ENCODE measurements around the gene FSTL4.

FSTL4 gene

DNA sequence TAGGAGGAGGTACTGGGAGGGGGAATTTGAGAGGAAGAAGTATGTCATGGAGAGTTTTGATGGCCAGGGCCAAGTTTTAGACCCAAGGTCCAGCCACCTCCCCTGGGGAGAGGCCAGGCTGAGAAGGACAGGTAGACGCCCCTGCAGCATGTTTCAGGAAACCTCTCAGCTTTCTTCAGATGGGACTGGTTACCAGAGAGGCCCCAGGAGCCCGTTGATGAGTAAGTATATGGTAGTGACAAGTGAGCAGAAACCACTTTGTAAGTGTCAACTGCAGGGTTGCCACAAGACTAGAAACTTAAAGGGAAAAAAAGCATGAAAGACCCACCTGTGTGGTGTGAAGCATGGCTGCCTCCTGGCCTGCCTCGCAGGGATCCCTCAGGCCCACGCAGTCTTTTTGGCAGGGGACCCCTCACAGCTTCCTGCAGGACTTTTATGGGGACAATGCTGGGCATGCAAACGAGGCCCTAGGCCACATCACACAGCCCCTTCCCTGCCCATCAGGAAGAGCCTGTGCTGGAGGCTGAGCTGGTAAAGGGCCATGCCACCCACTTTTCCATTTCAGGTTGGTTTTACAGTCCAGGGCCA is 255.9 kb downstream of the FSTL4 start:
- in situ Hi-C loops (cut with MboI; ENCODE audit: low sequenced_read_pairs) = no loop called here

DNA sequence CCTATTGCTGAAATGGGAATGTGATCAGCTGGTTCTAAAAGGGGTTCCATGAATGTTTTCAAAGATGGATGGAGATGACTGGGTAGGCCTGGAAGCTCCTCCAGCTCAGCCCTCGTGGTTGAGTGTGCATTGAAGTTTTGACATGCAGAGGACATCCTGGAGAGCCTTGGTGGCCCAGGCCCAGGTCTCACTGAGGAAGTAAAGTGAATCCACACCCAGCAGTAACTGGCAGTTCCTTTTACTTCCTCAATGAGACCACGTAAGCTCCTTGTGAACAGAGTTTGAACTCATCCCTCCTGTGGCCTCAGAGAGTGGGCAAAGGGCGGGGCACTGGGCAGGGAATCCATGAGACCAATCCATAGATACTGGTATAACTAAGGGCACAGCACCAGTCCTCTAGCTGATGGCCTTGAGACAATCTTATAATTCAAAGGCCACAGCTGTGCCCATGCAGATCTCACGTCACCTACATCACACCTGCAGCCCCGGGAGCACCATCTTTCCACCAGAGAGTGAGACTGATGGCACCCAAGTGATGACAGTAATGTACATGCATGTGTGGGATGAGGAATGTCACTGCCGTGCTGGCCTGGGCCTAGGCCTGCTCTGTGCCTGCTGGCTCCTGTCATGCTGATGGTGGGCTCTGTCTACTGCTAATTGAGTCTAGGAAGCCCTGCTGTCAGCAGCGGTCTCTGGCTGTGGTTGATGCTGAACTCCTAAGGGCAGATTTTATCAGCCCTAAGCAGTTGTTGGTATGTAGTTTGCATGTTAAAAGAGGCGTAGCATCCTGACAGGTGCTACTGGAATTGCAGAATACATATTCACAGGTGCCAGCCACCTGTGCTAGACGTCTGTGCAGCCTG is 257.8 kb downstream of the FSTL4 start:
- in situ Hi-C loops (cut with MboI; ENCODE audit: low sequenced_read_pairs) = no loop called here

DNA sequence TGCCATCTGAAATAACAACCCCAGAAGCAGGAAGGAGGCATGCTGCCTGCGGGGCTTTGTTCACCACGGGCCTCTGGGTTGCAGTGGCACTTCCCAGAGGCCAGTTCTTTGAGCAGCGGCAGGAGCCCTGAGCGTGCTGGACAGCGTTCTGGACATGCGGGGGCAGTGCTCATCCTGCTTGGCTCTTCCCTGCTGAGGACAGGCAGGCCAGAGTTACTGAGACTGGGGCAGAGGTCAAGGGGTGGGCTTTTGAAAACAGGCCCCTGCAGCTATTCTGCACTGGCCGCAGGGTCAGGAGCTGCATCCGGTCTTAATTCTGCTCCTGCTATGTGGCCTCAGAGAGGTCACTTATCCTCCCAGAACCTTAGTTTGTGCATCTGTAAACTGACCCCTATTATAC is 258.6 kb downstream of the FSTL4 start:
- in situ Hi-C loops (cut with MboI; ENCODE audit: low sequenced_read_pairs) = no loop called here

DNA sequence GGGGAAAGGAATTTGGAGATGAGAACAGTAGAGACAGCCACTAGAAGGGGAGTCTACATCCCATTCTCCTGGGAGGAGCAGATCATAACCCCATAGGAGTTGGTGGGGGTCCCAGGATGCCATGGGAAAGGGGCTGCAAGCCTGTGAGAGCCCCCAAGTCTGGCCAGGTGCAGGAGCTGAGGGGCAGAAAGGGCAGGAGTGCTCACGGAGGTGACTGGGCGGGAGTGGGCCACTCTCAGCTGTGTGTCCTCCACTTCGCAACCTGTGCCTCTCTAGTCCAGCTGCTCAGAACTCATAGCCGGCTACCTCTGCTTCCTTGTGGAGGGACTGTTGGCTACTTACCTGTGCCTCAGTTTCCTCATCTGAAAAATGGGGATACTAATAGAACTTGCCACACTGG is 263.9 kb downstream of the FSTL4 start:
- in situ Hi-C loops (cut with MboI; ENCODE audit: low sequenced_read_pairs) = no loop called here

DNA sequence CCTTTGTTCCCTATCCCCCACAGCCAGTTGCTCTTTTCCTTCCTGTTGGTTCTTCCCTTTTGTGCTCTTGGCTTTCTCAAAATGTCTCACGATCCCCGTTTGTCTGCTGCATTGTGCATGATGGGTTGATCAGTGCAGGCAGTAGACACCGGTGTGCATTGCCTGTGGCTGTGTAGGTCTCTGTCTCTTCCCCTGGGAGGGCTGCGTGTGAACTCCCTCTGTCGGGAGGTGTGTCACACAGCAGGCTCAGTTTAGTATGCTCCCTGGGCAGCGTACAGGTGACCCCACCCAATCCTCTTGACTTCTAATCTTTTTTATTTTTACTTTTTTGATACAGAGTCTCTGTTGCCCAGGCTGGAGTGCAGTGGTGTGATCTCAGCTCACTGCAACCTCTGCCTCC is 265.3 kb downstream of the FSTL4 start:
- in situ Hi-C loops (cut with MboI; ENCODE audit: low sequenced_read_pairs) = no loop called here

DNA sequence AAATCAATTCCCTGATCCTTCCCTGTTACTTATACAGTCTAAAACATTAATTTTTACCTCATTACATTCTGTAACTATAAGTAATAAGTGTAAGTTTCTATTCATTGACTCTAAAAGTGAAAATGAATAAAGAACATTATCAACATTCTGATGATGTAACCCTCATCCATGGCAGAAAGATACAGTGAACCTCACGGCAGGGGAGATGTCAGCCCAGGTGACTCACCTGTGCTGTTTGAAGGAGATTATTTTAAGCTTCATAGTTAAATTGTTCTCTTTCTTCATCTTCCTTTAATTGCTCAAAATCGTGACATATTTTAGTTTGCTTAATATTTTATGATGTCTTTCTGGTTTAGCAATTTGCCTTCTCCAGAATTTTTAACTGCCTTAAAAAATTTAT is 268.1 kb downstream of the FSTL4 start:
- in situ Hi-C loops (cut with MboI; ENCODE audit: low sequenced_read_pairs) = no loop called here

DNA sequence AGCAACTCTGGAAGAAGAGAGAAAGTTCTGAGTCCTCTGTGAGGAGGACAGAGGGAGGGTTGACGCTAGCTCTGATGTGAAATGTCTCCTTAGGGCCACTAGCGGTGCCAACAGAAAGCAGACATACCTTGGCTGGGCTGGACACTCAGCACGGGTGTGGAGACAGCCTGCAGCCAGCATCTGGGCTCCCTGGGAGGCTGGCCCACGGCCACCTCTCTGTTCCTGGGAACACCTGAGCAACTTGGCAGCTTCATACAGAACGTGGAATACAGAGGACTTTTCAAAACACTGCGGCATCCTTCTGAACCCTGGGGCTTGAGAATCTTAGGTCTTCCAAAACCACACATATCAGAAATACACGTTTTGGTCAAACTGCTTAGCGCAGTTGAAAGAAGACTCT is 269.1 kb downstream of the FSTL4 start:
- in situ Hi-C loops (cut with MboI; ENCODE audit: low sequenced_read_pairs) = no loop called here

DNA sequence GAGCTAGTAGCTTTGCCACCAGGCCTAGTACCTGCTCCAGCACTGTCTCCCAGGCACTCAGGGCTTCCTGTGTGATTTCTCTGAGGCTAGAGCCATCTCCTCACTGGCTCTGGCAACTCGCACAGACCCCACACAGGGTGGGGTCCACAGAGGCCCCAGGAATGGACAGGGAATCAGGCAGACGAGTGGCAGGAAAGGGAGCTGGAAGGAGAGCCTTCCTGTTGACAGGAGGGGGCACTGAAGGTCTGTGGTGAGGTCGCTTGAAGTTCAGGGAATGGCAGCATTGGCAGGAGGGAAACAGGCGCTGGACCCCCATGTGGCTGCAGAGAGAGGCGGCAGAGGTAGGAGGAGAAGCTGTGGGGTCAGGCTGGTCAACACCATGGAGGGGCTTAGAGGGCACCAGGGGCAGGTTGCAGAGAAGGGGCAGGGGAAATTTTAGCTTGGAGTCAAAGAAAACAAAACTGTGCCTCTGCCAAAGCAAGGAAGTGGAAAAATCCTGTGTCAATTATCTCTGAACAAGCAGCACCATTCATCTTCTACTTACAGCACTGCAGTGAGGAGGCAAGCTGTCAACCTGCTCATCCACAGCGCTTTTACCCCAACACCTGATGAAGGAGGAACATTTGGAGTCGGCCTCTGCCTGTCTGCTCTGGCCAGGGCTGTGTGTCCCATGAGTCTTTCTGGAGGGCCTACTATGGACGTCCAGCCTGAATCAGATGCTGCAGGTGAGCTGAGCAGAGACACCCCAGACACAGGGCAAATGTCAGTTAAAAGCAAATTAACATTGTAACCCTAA is 270.2 kb downstream of the FSTL4 start:
- in situ Hi-C loops (cut with MboI; ENCODE audit: low sequenced_read_pairs) = no loop called here

DNA sequence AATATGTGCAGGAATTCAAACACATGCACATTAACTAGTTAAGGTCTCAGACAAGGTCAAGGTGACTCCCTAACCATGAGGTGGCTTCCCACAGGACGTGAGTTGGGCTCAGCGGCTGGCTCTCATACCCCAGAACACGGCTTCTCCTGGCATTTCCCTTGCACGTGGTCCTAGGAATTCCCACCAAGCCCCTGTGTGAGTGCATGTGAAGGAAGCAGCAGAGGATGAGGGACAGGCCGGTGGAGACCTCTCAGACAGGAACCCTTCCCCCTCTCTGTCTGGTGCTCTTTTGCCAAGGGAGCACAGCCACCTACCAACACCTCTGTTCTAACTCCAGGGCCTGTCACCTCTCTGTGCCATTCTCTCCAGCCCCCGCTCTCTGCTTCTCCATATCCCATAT is 271.0 kb downstream of the FSTL4 start:
- in situ Hi-C loops (cut with MboI; ENCODE audit: low sequenced_read_pairs) = no loop called here

DNA sequence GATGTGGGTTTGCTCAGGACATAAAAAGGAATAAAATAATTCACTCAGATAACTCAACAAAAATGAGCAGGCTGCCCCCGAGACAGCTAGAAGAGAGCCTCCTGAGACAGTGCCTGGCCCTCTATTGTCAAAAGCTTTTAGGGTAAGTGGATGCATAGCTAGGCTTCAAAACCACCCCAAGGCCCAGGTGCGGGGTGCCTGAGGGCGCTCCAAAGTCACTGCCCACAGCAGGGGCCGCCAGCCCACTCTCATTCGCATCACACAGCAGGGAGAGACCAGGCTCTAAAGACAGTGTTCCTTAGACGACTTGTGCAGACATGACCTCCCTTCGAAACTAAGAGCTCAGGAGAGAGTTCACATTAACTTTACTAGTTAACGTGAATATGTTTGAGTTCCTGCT is 271.5 kb downstream of the FSTL4 start:
- in situ Hi-C loops (cut with MboI; ENCODE audit: low sequenced_read_pairs) = no loop called here

DNA sequence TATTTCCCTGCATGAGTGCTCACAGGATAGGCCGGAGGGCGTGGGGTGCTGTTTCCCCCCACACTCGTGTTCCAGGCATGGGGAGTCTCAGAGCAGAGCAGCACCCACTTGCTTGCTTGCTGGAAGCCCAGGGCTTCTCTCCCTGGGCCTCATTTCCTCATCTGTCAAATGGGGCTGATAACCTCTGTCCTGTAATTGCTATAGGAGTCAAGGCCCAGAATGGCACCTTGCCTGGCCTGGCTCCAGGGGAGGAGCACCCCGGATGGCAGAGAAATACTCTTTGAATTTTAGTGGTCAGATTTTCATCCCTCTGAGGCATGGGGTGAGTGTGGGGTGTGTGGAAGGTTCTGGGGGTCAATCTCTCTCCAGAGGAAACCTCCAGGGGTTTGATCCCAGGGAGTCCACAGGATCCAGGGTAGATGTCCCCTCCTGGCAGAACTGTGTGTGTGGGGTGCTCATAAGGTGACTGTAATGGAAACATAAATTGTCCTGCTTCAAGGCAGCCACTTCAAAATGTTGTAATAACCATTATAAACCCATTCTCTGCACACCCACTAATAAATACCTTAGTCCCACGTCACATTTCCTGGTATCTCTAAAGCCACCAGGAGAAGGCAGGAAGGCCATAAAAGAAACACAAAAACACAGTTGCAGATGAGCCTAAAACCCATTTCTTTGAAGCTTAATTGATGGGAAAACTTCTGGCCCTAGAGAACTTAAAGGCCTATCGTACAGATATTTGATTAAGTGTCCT is 272.2 kb downstream of the FSTL4 start:
- in situ Hi-C loops (cut with MboI; ENCODE audit: low sequenced_read_pairs) = no loop called here

DNA sequence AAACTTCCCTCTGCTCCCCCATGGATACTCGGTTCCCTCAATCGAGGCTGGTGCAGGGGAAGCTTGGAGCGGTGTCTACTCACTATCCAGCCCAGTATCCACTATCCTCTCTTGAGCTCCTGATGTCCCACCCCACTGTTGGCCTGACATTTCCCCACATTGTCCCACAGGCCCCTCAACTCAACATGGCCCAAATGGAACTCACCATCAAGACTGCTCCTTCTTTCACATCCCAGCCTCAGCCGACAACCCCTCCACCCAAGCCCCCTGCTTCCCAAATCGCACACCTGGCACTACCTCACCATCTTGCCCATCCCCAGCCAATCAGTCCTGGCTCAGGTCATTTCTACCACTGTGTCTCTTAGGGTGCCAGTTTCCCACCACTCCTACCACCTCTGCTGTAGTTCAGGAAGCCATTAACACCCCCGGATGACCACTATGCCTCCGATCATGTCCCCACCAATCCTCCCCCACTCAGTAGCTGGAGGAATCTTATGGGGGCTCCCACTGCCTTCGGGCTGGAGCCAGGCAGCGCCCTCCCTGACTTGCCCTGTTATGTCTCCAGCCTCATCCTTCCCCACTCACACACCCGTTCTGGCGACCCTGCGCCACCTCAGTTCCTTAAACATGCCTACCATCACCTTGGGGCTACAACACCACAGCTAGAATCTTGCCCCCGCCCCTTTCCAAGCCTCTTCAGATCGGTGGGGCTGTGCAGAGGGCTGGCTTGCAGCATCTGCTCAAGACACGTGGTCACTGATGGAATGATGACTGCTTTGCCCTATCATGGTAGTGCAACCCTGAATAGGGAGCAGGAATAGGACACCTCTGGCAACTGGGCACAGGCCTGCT is 273.6 kb downstream of the FSTL4 start:
- in situ Hi-C loops (cut with MboI; ENCODE audit: low sequenced_read_pairs) = no loop called here

DNA sequence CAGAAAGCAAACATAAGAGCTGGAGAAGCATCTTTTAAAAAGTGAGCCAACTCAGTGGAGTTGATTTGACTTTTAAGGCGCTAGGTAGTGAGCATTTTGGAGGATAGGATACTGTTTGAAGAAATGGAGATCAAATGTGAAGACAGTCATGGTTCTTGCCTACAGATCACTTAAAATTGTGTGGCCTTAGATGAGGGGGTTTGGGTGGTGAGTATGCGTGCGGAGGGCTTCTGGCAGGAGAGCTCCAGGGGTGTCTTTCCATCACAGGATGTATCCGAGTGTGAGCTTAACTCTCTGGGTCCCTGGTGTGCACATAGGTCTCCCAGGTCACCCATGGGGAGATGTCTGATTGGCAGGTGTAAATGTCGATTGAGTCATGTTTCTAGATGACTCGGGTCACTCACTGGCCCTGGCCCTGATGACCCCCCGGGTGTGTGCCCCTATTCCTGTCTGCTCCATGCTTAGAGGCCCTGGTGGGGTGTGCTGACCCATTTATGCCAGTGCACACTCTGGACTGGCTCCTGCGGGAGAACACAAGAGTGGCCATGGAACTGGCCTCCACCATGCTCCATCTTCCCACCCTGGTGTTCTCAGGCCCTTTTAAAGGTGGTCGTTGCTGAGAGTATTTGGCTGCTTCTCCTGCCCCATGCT is 274.4 kb downstream of the FSTL4 start:
- in situ Hi-C loops (cut with MboI; ENCODE audit: low sequenced_read_pairs) = no loop called here

DNA sequence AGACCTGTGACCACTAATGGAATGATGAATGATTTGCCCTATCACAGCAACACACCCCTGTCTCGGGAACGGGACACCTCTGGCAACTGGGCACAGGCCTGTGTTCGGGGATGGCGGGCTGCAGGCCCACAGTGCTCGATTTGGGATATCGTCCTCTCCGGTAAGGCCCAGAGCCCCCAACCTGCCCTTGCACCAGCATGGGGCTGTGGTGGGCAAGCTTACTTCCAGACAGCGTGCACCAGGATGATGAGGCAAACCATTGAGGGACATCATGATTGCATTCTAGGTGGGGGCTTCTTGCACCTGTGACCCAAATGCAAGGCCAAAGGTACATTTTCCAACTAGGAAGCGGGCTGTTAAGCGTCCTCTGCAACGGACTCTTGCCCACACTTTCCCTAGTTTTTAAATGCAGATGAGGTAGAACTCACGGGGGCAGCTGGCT is 275.4 kb downstream of the FSTL4 start:
- in situ Hi-C loops (cut with MboI; ENCODE audit: low sequenced_read_pairs) = no loop called here

DNA sequence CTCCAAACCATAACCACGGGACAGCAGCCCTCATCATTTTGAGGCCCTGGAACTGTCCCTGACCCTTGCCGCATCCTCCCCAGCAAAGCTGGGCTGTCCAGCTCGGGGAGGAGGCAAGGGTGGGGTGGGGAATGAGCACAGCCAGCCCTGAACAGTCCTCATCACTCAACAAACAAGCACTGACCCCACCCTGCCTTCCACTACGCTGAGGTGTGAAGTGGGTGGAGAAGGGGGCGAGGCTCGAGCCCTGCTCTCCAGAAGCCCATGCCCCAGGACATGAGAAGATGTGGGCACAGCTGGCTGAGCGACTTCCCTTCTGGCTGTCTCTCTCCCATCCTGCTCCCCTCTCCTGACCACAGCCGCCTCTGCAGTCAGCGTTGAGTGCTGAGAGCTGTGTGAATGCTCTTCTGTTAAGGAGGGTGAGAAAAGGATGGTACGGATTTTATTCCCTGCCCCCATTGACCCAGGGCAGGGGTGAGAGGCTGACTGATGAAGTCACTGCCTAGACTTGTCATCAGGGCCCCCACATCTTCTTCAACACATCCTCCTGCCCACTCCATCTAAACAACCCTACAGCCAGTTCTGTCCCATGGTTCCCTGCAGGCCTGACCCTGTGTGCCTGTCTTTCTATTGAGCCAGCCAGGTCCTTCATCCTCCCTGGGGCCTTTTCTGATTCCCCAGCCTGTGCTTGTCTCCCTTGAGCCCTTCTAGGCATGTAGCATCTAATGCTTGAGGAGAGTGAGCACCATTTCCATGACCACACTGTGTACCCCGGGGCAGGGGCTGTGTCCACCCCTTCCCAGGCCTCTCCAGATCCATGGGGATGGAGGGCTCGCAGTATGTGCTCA is 276.0 kb downstream of the FSTL4 start:
- in situ Hi-C loops (cut with MboI; ENCODE audit: low sequenced_read_pairs) = no loop called here

DNA sequence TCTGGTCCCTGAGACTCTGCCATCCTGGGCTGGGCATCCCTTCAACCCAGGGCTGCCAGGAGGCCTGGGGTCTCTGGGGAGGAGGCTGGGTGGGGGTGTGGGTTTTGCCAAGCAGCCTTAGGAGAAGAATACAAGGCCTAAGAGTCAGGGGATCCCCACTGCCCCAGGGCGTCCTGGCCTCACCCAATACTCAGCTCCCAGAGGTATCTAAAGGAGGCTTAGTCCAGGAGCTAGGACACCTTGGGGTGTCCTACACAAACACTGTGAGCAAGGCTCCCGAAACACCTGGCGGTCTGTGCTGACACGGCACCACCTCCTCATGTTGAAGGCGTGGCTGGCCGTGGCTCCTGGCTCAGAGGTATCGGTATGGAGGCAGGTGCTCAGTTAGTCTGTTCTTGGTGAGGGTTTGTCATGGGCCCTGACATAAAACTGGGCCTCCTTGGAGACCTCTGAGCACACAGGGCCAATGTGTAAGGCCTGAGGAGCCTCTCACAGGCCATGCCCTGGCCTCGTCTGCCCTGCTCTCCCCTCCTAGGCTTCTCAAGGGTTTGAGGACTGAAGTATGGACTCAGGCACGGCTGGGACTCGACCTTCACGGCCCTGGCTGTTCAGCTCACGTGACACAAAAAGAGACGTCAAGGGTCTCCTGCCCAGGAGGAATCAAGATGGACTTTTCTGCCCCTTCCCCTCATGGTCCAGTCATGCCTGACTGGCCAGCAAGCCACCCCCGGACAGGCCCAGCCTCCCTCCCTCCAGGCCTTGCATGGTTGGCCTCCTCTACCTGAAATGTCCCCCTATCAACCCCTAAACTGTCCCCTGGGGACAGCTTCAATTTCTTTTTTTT is 277.3 kb downstream of the FSTL4 start:
- in situ Hi-C loops (cut with MboI; ENCODE audit: low sequenced_read_pairs) = no loop called here

DNA sequence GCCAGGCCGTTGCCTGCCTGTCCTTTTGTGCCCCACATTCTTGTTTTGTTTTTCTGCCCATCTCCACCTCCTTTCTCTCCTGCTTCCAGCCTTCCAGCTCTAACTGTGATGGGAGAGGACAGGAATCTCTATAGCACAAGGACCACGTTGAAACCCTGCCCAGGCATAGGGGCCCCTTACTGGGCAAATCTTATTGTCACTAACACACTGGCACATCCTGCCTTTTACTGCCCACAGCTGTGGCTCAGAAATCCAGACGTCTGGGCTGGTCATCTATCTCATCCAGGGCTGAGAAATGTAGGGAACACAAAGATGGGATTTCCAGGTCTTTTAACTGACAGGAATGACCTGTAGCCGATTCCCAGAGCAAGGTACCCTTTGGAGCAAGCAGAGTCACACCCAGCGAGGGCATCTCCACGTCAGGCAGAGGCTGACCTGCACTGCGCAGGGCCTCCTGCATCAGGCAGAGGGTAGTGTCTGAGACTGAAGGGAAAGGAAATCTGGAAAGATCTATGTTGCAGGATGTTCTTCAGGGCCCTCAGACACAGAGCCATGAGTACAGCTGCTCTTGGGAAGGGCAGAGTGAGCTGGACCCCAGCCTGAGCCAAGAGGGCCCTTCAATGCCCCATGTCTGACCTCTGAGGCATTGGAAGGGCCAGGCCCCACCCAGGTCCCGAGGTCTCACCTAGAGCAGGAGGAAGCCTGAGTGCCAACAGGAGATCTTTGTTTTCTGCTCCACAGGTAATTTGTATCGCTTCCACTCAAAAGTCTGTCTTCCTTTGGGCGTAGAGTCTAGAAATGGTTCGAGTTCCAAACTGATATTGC is 278.8 kb downstream of the FSTL4 start:
- in situ Hi-C loops (cut with MboI; ENCODE audit: low sequenced_read_pairs) = no loop called here

Data from hTERT RPE-1 (cell line).